ENCODE results near the gene GSN.

GSN gene

DNA sequence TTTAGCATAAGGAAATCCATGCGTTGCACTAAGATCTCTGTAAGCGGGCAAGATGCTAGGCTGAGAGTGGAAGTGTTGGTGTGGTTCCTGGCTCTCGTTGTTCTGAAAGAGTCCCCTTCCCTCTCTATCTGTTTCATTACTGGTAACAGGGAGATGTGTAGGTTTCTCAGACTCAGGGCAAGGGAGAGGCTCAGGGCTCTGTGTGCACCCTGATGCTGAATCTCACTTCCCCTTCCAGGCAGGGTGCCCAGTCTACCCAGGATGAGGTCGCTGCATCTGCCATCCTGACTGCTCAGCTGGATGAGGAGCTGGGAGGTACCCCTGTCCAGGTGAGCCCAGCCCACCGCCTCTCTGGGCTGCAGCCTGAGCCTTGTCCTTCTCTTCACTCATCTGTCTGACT is 56.4 kb downstream of the GSN start:
- H3K4me3 ChIP-seq (ENCODE audit: low read depth in 1 of 2, low read length in 2 of 2): no peak overlapping the region
- H3K9me3 ChIP-seq (ENCODE audit: low read length): no peaks in the 10 kb centered on the region
- peaks cover 88% of the 10 kb centered on the region for H3K36me3 ChIP-seq (ENCODE audit: insufficient read depth, low read length)
- peak overlapping the region; percentile 37 for H3K9ac ChIP-seq (ENCODE audit: low read length)
- peaks cover 68% of the 10 kb centered on the region for H3K4me1 ChIP-seq (ENCODE audit: insufficient read depth, low read length)
- peak overlapping the region; percentile 93 for H3K27ac ChIP-seq (ENCODE audit: low read depth, low read length)
- H3K27me3 ChIP-seq (ENCODE audit: control insufficient read depth in 1 of 2, insufficient read depth in 2 of 2, low read length in 2 of 2): no peaks in the 10 kb centered on the region

DNA sequence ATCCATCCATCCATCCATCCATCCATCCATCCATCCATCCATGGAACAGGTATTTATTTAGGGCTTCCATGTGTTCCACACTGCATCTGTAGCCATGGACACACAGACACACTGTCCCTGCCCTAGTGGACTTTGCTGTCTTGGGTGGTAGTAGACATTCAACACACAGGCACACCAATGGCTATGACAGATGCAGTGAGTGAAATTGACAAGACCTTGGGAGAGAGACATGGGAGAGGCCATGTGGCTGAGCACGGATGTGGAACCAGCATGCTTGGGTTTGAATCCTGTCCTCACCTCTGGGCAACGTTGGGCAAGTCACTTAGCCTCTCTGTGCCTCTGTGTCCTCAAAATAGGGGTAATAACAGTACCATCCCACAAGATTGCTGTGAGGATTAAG is 56.8 kb downstream of the GSN start:
- H3K27me3 ChIP-seq (ENCODE audit: control insufficient read depth in 1 of 2, insufficient read depth in 2 of 2, low read length in 2 of 2): no peaks in the 10 kb centered on the region
- no peak overlapping the region for H3K4me3 ChIP-seq (ENCODE audit: low read depth in 1 of 2, low read length in 2 of 2)
- peaks cover 67% of the 10 kb centered on the region for H3K4me1 ChIP-seq (ENCODE audit: insufficient read depth, low read length)
- no peaks in the 10 kb centered on the region for H3K9me3 ChIP-seq (ENCODE audit: low read length)
- H3K27ac ChIP-seq (ENCODE audit: low read depth, low read length): peak overlapping the region; percentile 93
- peaks cover 92% of the 10 kb centered on the region for H3K36me3 ChIP-seq (ENCODE audit: insufficient read depth, low read length)
- H3K9ac ChIP-seq (ENCODE audit: low read length): peak overlapping the region; percentile 37

- no peak overlapping the region for H3K4me3 ChIP-seq (ENCODE audit: low read depth in 1 of 2, low read length in 2 of 2)
- H3K9me3 ChIP-seq (ENCODE audit: low read length): no peaks in the 10 kb centered on the region
- no peaks in the 10 kb centered on the region for H3K27me3 ChIP-seq (ENCODE audit: control insufficient read depth in 1 of 2, insufficient read depth in 2 of 2, low read length in 2 of 2)
- H3K27ac ChIP-seq (ENCODE audit: low read depth, low read length): peak overlapping the region; percentile 93
- peaks cover 61% of the 10 kb centered on the region for H3K4me1 ChIP-seq (ENCODE audit: insufficient read depth, low read length)
- H3K36me3 ChIP-seq (ENCODE audit: insufficient read depth, low read length): peaks cover 96% of the 10 kb centered on the region
- peak overlapping the region; percentile 37 for H3K9ac ChIP-seq (ENCODE audit: low read length)
Measured at GRCh38 chr9:121325387-121325786, 57.4 kb downstream of the GSN start.

- Histone ChIP-seq H3K36me3 (ENCODE audit: insufficient read depth, low read length) (peaks cover 97% of the 10 kb centered on the region), H3K9ac (ENCODE audit: low read length) (peak overlapping the region; percentile 9)
Measured at GRCh38 chr9:121326130-121326838, 58.3 kb downstream of the GSN start.

GRCh38 chr9:121326901-121327613 is 59.1 kb downstream of the GSN start:
- Histone ChIP-seq H3K9ac (ENCODE audit: low read length) (peak overlapping the region; percentile 9), H3K27me3 (ENCODE audit: control insufficient read depth in 1 of 2, insufficient read depth in 2 of 2, low read length in 2 of 2) (no peaks in the 10 kb centered on the region), H3K27ac (ENCODE audit: low read depth, low read length) (peak overlapping the region; percentile 93), H3K4me3 (ENCODE audit: low read depth in 1 of 2, low read length in 2 of 2) (no peak overlapping the region), H3K9me3 (ENCODE audit: low read length) (no peaks in the 10 kb centered on the region), H3K4me1 (ENCODE audit: insufficient read depth, low read length) (peaks cover 52% of the 10 kb centered on the region), H3K36me3 (ENCODE audit: insufficient read depth, low read length) (peaks cover 100% of the 10 kb centered on the region)

More at GRCh38 chr9:121326130-121326838, 58.3 kb downstream of the GSN start:
- Histone ChIP-seq H3K4me1 (ENCODE audit: insufficient read depth, low read length) (peaks cover 54% of the 10 kb centered on the region), H3K27me3 (ENCODE audit: control insufficient read depth in 1 of 2, insufficient read depth in 2 of 2, low read length in 2 of 2) (no peaks in the 10 kb centered on the region), H3K27ac (ENCODE audit: low read depth, low read length) (peak overlapping the region; percentile 93), H3K9me3 (ENCODE audit: low read length) (no peaks in the 10 kb centered on the region), H3K4me3 (ENCODE audit: low read depth in 1 of 2, low read length in 2 of 2) (no peak overlapping the region)

GRCh38 chr9:121328476-121328875 is 60.5 kb downstream of the GSN start:
- Histone ChIP-seq H3K9me3 (ENCODE audit: low read length) (no peaks in the 10 kb centered on the region), H3K9ac (ENCODE audit: low read length) (no peak overlapping the region), H3K27me3 (ENCODE audit: control insufficient read depth in 1 of 2, insufficient read depth in 2 of 2, low read length in 2 of 2) (no peaks in the 10 kb centered on the region), H3K36me3 (ENCODE audit: insufficient read depth, low read length) (peaks cover 98% of the 10 kb centered on the region), H3K4me3 (ENCODE audit: low read depth in 1 of 2, low read length in 2 of 2) (no peak overlapping the region), H3K27ac (ENCODE audit: low read depth, low read length) (peak overlapping the region; percentile 86), H3K4me1 (ENCODE audit: insufficient read depth, low read length) (peaks cover 40% of the 10 kb centered on the region)

- Histone ChIP-seq H3K9me3 (ENCODE audit: low read length) (no peaks in the 10 kb centered on the region), H3K36me3 (ENCODE audit: insufficient read depth, low read length) (peaks cover 98% of the 10 kb centered on the region), H3K9ac (ENCODE audit: low read length) (no peak overlapping the region), H3K4me3 (ENCODE audit: low read depth in 1 of 2, low read length in 2 of 2) (no peak overlapping the region), H3K4me1 (ENCODE audit: insufficient read depth, low read length) (peaks cover 38% of the 10 kb centered on the region), H3K27me3 (ENCODE audit: control insufficient read depth in 1 of 2, insufficient read depth in 2 of 2, low read length in 2 of 2) (no peaks in the 10 kb centered on the region), H3K27ac (ENCODE audit: low read depth, low read length) (peak overlapping the region; percentile 48)
Measured at GRCh38 chr9:121328876-121329681, 61.1 kb downstream of the GSN start.

DNA sequence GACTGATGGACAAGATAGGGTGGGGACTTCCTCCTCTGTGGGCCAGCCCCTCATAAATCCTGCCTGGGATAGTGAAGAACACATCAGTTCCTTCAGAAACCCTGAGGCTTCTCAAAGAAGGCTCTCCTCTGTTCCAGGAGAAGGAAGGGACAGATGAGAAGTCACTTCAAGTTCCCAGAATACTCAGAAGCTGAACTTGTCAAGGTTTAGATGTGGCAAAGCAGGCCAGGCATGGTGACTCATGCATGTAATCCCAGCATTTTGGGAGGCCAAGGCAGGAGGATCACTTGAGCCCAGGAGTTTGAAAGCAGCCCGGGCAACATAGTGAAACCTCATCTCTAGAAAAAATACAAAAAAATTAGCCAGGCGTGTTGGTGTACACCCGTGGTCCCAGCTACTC is 63.6 kb downstream of the GSN start:
- no peaks in the 10 kb centered on the region for H3K9me3 ChIP-seq (ENCODE audit: low read length)
- H3K27me3 ChIP-seq (ENCODE audit: control insufficient read depth in 1 of 2, insufficient read depth in 2 of 2, low read length in 2 of 2): no peaks in the 10 kb centered on the region
- H3K27ac ChIP-seq (ENCODE audit: low read depth, low read length): peak overlapping the region; percentile 77
- H3K36me3 ChIP-seq (ENCODE audit: insufficient read depth, low read length): peaks cover 96% of the 10 kb centered on the region
- no peak overlapping the region for H3K9ac ChIP-seq (ENCODE audit: low read length)
- H3K4me3 ChIP-seq (ENCODE audit: low read depth in 1 of 2, low read length in 2 of 2): no peak overlapping the region
- peaks cover 20% of the 10 kb centered on the region for H3K4me1 ChIP-seq (ENCODE audit: insufficient read depth, low read length)

GRCh38 chr9:121331992-121332685 is 64.2 kb downstream of the GSN start:
- Histone ChIP-seq H3K27ac (ENCODE audit: low read depth, low read length) (peak overlapping the region; percentile 77), H3K4me1 (ENCODE audit: insufficient read depth, low read length) (peaks cover 14% of the 10 kb centered on the region), H3K9ac (ENCODE audit: low read length) (no peak overlapping the region), H3K4me3 (ENCODE audit: low read depth in 1 of 2, low read length in 2 of 2) (no peak overlapping the region), H3K36me3 (ENCODE audit: insufficient read depth, low read length) (peaks cover 96% of the 10 kb centered on the region), H3K27me3 (ENCODE audit: control insufficient read depth in 1 of 2, insufficient read depth in 2 of 2, low read length in 2 of 2) (no peaks in the 10 kb centered on the region), H3K9me3 (ENCODE audit: low read length) (no peaks in the 10 kb centered on the region)

DNA sequence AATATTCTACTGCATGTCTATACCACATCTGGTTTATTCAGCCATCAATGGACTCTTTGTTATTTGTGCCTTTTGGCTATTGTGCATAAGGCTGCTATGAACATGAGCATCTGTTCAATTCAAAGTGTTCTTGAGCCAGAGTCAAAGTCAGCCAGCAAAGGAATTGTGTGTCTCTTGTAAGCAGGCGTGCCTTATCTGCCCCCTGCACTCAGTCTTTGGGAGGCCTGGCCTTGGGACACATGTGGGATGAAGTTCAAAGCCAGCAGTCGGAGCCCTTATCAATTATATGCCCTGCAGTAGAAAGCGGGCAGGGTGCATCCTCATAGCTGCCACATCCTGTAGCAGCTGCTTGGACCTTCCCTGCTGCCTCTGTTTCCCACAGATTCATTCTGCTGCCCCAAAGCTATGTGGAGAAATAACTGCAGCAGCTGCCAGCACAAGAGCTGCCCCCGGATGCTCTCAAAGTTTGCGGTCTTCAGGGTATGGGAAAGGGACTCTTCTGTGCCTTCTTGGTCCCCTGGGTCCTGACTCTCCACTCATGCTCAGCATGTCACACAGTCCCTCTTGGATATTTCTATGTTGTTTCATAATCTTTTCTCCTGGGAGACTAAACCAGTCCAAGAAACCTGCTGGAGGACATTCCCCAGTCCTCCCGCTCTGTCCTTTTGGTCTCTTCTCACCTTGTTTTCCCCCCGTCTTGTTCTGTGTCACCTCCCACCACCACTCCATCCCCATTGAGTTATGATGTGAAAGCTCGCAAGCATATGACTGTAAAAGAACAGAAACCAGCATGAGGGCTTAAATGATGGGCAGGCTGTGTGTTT is 66.2 kb downstream of the GSN start:
- Histone ChIP-seq H3K4me1 (ENCODE audit: insufficient read depth, low read length) (peaks cover 7% of the 10 kb centered on the region), H3K9ac (ENCODE audit: low read length) (no peak overlapping the region), H3K27me3 (ENCODE audit: control insufficient read depth in 1 of 2, insufficient read depth in 2 of 2, low read length in 2 of 2) (no peaks in the 10 kb centered on the region), H3K9me3 (ENCODE audit: low read length) (no peaks in the 10 kb centered on the region), H3K27ac (ENCODE audit: low read depth, low read length) (peak overlapping the region; percentile 48), H3K36me3 (ENCODE audit: insufficient read depth, low read length) (peaks cover 91% of the 10 kb centered on the region), H3K4me3 (ENCODE audit: low read depth in 1 of 2, low read length in 2 of 2) (no peak overlapping the region)

Data from muscle layer of colon (tissue), 2 donors.